ENCODE data around the gene HCFC1.

Gene HCFC1

DNA sequence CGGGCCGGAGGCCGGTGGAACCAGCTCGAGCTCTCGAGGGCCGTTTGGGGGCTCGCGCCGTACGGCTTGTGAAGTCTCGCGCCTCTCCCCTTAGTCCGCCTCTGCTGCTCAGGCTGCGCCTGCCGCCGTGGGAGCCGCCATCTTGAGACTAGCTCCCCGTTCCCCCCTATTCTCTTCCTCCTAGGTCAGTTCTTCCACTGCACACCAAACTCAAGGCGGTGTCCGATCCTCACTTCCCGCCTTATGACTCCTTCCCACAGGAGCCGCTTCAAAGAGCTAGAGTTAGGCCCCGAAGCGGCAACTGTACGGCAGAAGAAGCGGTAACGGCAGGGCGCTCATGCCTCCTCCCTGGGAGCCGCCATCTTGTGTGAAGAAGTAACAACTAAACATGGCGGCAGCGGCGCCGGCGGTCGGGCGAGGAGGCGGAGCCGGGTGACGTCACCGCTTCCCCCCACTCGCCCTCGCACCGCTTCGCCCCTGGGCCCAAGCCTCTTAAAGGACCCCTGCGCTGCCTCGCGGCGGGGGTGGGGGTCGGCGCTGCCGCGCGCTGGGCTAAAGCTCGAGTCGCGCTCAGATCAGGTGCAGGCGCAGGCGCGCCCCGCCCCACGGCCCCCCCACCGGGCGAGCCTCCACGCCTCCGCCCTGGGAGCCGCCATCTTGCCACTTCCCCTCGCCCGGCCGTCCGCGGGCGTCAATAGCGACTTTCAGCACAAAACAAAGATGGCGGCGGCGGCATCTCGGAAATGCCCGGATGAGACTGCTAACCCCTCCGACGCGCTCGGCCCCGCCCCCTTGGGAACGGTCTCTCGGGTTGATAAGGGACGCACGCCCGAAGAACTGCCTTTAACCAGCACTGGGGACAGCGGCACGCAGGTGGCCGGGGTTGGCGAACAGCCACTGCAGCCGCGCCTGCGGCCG, at the start of gene HCFC1:
Gene HCFC1 (minus strand): TSS at position 369 of the 918 bp plus-strand sequence. CDS start 978 bp downstream, outside the sequence.
- DNase-seq (ENCODE audit: low read depth), result peak; percentile 90

DNA sequence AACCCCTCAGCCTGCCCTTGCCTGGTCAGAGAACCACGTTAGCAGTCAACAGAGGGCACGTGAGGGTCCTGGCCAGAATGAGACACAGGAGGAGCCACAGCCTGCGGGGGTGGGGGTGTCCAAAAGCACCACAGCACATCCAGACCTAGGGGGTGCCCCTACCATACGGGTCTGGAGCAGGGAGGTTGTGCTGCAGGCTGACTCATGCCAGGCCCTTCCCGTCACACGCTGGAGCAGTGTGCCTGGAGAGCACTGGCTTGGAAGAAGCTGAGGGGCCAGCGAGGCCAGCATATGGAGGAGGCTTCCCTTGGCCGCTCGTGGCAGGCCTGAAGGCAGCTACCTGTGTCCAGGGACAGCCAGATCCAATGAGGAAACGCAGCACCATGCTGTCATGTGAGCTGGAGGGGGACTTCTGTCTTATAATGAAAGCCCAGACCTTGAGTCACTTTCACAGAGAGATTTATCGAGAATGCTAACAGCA, 49.6 kb upstream of the HCFC1 start:
- DNase-seq (ENCODE audit: low read depth), result peak; percentile 8

DNA sequence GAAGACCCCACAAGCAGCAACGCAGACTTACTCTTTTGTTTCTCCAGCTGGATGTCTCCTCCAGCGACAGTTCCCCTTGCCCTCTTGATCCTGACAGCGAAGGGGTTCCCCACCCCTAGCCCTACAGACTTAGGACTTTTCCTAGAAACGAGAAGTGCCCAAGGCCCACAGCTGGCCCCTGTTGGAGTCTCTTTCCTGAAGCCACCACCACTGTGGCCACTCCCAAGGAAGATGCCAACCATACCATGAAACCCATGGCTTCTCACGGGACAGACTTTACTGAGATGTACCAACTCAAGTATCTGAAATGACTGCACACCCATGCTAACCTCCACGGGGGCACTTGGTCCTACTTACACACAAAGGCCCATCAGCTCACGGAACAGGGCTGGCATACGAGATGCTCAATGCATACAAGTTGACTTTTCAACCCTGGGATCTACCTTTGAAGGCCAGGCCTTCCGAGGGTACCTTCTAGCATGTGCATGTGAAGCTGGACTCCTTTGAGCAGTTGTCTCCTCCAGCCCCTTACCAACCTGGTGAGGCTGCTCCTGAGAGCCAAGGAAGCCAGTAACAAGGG, 49.0 kb upstream of the HCFC1 start:
- DNase-seq (ENCODE audit: low read depth), result no peak

DNA sequence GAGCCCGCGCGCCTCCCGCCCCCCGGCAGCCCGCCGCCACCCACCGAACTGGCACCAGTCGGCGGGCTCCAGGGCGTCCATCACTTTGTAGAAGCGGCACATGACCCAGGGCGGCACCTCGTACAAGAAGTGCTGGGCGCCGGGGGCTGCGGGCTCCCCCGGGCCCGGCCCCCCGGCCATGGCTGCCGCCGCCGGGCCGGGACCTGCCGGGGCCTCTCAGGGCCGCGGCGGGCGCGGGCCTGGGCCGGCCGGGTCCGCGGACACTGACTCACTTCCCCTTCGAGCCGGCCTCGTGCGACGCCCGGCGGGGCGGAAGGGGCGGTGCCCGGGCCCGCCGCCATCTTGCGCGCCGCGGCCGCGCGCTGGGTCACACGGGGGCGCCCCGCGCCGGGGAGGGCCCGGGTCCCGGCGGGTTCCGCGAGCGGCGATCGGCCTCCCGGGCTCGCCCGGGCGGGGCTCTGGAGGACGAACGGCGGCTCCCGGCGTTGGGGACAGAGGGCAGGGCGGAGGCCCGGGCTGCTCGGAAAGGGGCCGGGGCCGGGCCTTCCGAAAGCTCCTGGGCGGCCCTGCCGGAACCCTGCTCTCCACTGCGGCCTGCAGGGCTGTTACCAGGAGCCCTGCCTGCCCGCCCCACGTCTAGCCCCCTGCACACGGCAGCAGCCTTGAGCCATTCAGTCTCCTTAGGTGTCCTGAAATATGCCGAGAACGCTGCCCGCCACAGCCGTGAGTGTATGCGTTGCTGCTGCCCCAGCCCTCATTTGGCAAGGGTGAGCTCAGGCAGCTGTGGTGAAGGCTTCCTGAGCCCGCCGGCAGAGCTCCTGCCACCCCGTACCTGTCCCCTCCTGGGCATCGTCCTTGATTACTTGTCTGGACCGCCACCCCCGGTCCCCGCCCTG, 48.3 kb upstream of the HCFC1 start, which contains the start of gene IRAK1:
Gene IRAK1 (minus strand): TSS at position 270 of the 896 bp plus-strand sequence. CDS start 90 bp downstream, at position 180.
- DNase-seq (ENCODE audit: low read depth), result peak; percentile 34

DNA sequence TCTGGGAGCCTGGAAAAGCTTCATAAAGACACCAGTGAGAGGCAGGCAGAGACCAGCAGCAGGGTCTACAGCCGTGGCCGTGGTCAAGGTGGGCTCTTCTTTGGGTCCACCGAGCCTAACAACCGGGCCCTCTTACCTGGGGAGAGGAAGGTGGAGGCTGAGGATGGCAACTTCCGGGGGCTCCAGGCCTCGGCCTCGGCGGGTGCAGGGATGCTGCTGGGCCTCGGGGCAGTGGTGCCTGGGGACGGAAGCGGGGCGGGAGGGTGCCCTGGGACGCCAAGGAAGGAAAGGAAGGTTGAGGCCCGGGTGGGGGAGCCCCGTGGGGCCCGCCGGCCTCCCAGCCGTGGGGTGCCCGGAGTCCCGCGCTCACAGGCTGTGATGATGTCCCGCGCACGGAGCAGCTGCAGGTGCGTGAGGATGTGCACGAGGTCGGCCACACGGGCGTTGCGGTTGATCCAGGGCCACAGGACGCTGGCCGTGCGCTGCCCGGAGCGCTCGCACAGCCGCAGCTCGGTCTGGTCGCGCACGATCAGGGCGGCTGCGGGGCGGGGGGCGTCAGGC, 47.5 kb upstream of the HCFC1 start:
- DNase-seq (ENCODE audit: low read depth), result no peak

DNA sequence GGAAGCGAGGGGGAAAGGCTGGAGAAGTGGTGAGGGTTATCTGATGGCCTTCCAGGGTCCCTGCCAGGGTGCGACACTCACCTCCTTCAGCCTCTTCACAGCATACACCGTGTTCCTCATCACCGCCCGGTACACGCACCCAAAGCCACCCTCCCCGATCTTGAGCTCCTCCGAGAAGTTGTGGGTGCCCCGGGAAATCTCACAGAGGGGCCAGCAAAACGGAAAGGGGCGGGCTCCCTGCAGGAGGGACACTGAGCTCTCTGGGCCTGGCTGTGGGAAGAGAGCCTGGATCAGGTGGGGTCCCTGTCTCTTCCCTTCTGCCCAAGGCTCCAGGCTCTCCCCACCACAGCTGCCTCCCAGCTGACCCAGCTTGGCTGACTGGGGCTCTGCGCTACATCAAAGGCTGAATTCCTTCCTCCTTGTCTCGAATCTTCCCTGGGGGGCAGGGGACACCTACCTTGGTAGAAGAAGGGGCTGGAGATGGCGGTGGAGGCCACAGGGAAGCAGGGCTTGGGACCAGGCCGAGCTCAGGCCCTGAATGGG, 47.0 kb upstream of the HCFC1 start:
- DNase-seq (ENCODE audit: low read depth), result no peak

DNA sequence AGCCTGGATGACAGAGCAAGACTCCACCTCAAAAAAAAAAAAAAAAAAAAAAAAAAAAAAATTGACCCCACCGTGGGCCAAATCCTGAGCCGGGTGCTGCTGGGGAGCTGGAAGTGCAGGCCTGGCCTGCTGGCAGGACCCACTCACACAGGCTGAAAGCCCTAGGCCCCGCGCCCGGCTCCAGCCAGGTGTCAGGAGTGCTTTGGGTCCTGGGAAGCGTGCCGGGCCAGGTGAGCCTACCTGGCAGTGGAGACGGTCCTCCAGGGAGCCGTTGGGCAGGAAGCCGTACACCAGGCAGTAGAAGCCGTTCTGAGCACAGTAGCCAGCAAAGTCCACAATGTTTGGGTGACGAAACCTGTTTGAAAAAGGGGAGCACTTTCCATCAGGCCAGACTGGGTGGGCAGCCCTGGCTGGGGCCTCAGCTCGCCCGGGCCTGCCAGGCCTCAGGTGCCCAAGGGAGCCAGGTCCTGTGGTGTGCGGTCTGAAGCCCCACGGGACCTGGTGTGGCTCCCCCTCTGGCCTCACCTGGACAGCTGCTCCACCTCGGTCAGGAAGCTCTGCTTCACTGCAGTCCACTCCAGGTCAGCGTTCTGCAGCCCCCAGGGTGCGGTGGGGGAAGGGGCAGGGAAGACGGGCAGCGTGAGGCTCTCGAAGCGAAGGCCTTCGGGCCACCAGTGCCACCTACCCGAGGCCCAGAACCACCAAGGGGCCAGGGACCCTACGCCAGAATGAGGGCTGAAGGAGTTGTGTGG, 46.3 kb upstream of the HCFC1 start:
- DNase-seq (ENCODE audit: low read depth), result no peak

DNA sequence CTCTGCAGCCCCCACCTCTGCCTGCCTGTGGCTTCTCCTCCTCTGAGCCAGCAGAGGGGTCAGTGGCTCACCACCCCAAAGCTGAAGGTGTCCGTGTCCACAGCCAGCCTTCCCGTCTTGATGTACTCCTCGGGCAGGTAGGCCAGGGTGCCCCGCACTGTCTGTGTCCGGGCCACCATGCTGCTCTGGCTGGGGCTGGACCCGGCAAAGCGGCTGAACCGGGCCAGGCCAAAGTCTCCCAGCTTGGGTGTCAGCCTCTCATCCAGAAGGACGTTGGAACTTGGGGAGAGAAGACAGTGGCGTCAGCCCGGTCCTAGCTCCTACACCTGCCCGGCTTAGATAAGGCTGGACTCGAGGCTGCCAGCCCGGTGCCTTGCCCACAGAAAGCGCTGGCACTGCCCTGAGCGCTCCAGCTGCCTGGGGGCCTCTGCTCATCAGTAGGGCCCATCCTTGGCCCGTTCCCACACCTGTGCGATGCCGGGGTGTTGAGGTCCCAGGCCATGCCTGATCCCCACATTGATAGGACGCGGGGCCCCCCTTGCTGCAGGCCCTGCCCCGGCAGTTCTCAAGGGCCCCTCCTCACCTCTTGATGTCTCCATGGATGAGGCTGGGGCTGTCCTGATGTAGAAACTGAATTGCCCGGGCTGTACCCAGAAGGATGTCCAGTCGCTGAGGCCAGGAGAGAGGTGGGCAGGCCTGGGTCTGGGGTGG, 44.9 kb upstream of the HCFC1 start:
- DNase-seq (ENCODE audit: low read depth), result no peak

DNA sequence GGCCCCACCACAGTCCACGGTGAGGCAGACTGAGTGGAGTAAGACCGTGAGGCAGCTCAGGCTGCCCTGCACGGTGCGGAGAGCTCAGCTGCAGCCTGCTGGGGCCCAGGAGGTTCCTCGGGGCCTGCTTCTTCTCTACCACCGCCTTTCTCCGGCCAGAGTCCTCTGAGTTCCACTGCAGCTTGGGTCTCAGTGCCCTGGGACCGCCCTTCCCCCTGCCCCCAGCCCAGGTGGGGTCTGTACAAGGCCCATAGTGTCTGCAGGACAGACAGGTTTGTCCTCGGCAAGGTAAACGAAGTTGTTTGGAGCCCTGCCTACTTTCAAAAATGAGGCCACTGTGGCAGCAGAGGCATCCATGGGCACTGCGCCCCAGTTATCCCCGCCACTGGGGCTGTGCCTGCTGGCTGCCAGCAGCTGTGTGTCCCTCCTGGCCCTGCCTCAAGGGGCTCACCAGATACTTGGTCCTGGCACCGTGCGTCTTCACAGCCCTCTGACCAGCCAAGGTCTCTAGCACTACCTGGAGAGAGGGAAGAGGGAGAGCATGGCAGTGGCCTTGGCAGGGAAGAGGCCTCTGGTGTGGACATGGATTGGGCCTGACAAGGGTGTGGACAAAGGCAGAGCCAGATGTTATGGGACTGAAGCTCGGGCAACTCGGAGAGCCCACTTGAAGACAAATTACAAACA, 44.1 kb upstream of the HCFC1 start:
- no peak for DNase-seq (ENCODE audit: low read depth)

DNA sequence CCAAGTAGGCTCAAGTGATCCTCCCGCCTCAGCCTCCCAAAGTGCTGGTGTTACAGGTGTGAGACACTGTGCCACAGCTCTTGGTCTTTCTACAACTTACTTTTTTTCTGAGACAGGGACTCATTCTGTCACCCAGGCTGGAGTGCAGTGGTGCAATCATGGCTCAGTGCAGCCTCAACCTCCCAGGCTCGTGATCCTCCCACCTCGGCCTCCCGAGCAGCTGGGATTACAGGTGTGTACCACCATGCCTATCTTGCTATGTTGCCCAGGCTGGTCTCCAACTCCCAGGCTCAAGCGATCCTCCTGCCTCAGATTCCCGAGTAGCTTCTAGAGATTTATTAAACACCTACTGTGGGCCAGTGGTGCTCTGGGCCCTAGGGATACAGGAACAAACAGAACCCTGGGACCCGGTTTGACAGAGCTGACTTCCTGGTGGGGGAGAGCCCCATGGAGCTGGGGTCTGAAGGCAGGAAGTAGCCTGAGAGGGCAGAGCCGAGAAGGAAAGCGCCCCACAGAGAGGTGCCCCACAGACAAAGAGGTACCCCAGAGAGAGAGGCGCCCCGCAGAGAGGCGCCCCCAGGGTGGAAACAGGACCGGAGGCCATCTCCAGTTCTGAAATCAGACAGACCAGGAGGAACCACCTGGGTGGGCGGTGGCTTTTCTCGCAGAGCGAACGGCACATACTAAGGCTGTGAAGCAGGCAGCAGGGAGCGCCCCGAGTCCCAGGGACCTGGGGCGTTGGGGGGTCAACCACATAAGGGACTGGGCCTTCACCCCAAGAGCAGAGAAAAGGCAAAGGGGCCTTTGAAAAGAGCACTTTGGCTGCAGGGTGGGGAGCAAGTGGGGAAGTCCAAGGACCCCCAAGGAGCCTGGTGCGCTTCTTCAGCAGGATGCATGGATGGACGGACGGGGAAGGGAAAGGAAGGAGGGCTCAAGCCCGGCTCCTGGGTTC, 43.1 kb upstream of the HCFC1 start:
- DNase-seq (ENCODE audit: low read depth), result no peak

DNA sequence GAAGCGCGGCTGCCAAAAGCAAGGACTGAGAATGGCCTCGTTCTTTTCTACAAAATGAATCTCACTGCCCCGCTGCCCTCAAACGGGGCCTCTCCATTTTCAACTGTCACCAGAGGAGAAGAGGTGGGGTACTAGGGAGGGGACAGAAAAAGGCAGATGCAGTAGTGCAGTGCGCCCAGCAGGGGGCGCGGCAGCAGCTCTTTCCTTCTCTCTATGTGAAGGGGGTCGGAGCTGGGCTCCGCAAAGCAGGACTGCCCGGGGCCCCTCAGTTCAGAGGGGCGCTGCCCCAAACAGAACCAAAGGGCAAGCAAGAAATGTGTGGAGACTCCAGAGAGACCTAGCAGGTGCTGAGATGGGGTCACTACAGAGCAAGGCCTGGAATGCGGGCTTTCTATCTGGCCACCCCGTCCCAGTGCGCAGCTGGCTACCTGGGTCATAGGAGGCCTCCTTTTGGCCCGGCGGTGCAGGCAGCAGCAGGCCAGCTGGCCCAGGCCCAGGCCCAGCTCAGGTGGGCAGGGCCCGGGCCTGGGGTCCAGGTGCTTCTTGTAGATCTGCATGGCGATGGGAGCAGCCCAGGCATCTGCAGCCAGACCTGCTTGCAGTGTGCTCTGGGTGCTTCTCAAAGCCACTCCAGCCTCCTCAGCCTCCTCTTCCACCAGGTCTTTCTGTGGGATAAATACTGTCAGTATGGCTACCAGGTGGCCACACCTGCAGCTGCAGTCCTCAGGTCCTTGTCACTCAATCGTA, 42.2 kb upstream of the HCFC1 start:
- no peak for DNase-seq (ENCODE audit: low read depth)

DNA sequence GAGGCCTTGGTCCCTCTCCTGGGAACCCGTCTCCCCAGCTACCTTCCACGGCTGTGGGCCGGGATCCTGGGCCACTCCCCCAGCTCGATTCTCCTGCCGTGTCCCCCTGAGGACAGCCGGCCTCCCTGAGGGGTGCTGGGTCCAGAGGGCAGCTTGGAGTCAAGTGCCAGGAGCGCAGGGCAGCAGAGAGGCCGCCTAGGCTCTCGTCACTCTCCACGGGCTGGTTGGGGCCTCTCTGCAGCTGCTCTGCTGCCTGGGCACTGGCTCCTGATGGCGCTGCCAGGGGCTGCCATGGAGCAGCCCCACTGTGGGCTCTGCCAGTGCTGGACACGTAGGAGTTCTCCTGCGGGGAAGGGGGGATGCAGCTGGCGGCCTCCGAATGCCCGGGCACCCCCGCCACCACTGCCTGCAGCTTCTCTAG, 41.4 kb upstream of the HCFC1 start:
- no peak for DNase-seq (ENCODE audit: low read depth)

DNA sequence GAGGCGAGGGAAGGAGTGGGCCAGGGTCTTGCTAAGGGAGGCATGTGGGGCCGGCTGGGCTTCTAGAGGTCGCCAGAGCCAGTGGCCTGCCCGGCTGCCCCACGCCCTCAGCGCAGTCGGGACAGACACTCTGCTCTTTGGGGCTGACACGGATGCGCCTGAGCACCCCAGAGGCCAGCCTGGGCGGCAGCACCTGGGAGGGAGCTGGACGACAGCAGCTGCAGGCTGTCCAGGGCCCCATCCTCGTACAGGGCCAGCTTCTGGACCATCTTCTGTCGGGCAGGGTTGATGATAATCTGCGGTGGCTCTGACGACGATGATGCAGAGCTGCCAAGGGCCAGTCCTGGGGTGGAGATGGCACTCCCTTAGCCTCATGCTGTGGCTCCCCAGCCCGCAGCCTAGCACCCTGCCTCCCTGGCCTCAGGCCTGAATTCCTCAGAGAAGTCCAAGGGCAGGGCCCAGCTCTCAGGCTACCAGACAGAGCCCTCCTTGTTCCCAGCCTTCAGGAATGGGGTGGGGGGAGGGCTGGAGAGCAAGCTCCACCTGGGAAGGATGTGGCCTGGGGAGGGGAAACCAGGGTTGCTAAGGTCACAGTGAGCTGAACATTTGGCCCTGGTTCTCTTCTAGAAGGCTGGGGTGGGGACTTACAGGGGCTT, 40.8 kb upstream of the HCFC1 start:
- no peak for DNase-seq (ENCODE audit: low read depth)

DNA sequence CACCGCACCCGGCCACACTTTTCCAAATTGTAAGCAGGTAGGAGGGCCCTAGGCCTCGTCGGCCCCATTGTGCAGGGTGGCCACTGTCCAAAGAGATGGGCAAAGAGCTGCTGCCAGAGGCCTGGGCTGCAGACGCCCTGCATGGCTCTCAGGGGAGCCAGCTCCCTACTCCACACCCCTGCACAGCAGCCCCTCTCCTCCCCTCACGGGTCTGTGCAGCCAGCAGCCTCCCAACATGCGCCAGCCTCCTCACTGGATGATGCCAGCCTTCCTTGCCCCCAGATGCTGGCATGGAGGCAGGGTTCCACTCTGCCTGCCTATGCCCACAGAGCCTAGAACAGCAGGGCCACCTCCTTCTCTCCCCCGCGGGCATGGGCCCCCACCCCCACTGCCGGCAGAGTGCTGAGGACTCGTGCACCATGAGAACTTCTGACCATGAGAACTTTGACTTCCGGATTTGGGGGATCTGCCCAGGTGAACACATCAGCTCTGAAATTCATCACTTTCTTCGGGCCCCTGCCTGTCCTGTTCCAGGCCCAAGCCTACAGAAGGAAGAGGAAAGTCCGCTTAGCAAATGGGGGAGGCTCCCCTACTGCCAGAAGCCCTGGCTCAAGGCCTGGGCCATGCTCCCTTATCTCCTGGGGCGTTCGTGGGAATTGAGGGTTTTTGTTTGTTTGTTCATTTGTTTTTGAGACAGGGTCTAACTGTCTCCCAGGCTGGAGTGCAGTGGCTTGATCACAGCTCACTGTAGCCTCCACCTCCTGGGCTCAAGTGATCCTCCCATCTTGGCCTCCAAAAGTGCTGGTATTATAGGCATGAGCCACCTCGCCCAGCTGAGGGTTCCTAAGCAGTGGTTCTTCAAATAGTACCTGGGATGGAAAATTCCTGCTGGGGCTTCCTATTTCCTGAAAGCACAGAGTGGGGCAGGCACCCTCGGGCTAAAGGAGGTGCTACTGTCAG, 40.0 kb upstream of the HCFC1 start:
- DNase-seq (ENCODE audit: low read depth), result no peak

DNA sequence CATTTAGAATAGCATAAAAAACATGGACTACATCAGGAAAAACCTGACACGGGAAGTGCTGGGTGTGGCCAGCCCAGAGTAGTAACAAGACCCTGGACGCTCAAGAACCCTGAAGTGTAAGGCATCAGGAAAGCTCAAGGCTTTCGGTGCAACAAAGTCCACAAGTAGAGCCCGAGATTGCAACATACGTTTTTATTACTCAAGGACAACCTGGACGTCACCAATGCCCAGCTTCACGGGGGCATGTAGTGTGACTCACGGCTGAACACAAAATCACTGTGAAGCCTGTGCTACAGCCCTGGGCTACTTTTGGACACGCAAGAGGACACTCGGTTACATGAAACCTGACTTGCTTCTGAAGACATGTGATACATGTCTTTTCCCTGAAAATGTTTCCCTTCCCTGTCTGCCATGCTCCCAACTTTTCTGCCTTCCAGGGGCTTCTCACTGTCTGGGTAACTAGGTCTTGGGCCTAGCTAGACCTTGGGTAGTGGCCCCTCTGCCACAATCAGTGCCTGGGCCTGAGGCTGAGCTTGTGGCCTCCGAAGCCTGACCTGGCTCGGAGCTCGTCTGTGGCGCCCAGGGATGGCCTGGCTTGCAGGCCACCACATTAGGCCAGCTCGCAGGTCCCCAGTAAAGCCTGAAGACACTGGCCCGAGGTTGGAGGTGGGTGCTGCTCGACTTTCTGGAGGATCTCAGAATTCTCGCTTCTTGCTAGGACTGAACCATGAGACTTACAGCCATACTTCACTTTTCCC, 38.9 kb upstream of the HCFC1 start:
- DNase-seq (ENCODE audit: low read depth), result no peak

Measured in T-helper 22 cell (primary cell).